HEK293 (cell line): ENCODE data around the gene SPDYC.
A peak's percentile ranks its signal among the peaks of the same experiment; 100 is the strongest.

ENCODE experiments used
- CTCF ChIA-PET: fragments of 350-600 bp; formaldehyde crosslinking; extraction: SDS; loops from one replicate; lab custom pipeline; 2021; ENCODE audit warnings: antibody characterized with exemption; lab: Yijun Ruan, JAX
- POLR2A ChIA-PET: fragments of 300-600 bp; formaldehyde crosslinking; extraction: SDS; loops from one replicate; lab custom pipeline; 2020; ENCODE audit warnings: antibody characterized with exemption, inconsistent platforms; lab: Yijun Ruan, JAX
- H3K27ac ChIP-seq: fragments of 200-500 bp; sonication (Bioruptor generic); 2 replicates; pipeline ENCODE4 v1.5.1; 2014; ENCODE audit warnings: low read depth, low read length, control low read depth, inconsistent platforms; ENCODE audit errors: extremely low read depth
- H3K36me3 ChIP-seq, 2 experiments: fragments of 200-500 bp in 1 of 2; sonication (Bioruptor generic) in 1 of 2; 1 replicate in 1 of 2; 2 replicates in 1 of 2; pipeline ENCODE4 v1.5.1; 2014 to 2017; ENCODE audit warnings: inconsistent platforms in 2 of 2, low read length in 2 of 2; ENCODE audit not compliant: control insufficient read depth in 2 of 2, insufficient read depth in 1 of 2
- H3K4me1 ChIP-seq: fragments of 200-500 bp; sonication (Bioruptor generic); 2 replicates; pipeline ENCODE4 v1.5.1; 2014; ENCODE audit warnings: mild to moderate bottlenecking, low read length, inconsistent platforms; ENCODE audit not compliant: control insufficient read depth, insufficient read depth
- H3K4me3 ChIP-seq: 2 replicates; pipeline ENCODE4 v1.5.1; 2011; ENCODE audit warnings: low read depth, mild to moderate bottlenecking, control low read depth, low read length, moderate library complexity
- H3K9me3 ChIP-seq: fragments of 200-500 bp; sonication (Bioruptor generic); 2 replicates; pipeline ENCODE4 v1.5.1; 2014; ENCODE audit warnings: low read depth, low read length, inconsistent platforms; ENCODE audit not compliant: control insufficient read depth, insufficient read depth
- CTCF ChIP-seq: fragments of 450-650 bp; formaldehyde crosslinking; IDR thresholded peaks from 2 replicates; pipeline ENCODE4 v1.5.1; 2016; ENCODE audit warnings: missing biosample characterization, missing genetic modification characterization
- OVOL3 ChIP-seq: fragments of 450-650 bp; formaldehyde crosslinking; IDR thresholded peaks from 2 replicates; pipeline ENCODE4 v1.5.1; 2016; ENCODE audit warnings: missing biosample characterization, missing genetic modification characterization
- PBX3 ChIP-seq: sonication (generic); formaldehyde crosslinking; IDR thresholded peaks from 2 replicates; pipeline ENCODE4 v1.8.1; 2022; ENCODE audit warnings: mild to moderate bottlenecking, moderate library complexity, missing genetic modification reagents
- SCRT2 ChIP-seq: fragments of 450-650 bp; formaldehyde crosslinking; IDR thresholded peaks from 2 replicates; pipeline ENCODE4 v1.5.1; 2016; ENCODE audit warnings: missing biosample characterization, missing genetic modification characterization
- SETDB1 ChIP-seq: IDR thresholded peaks from one replicate; pipeline ENCODE4 v1.6.1; 2017; ENCODE audit warnings: mild to moderate bottlenecking, low read length, moderate library complexity, mixed read lengths; ENCODE audit not compliant: insufficient read length
- SP2 ChIP-seq: fragments of 450-650 bp; formaldehyde crosslinking; IDR thresholded peaks from 2 replicates; pipeline ENCODE4 v1.5.1; 2016; ENCODE audit warnings: missing biosample characterization, missing genetic modification characterization
- ZEB2 ChIP-seq: fragments of 450-650 bp; formaldehyde crosslinking; IDR thresholded peaks from 2 replicates; pipeline ENCODE4 v1.5.1; 2016; ENCODE audit warnings: missing biosample characterization, missing genetic modification characterization
- ZNF112 ChIP-seq: fragments of 450-650 bp; formaldehyde crosslinking; IDR thresholded peaks from 2 replicates; pipeline ENCODE4 v1.5.0; 2017; ENCODE audit warnings: missing biosample characterization, missing genetic modification characterization
- ZNF138 ChIP-seq: fragments of 450-650 bp; formaldehyde crosslinking; IDR thresholded peaks from 2 replicates; pipeline ENCODE4 v1.5.1; 2016; ENCODE audit warnings: missing biosample characterization, missing genetic modification characterization, borderline replicate concordance
- ZNF18 ChIP-seq: fragments of 450-650 bp; formaldehyde crosslinking; IDR thresholded peaks from 2 replicates; pipeline ENCODE4 v1.5.1; 2016; ENCODE audit warnings: missing biosample characterization, missing genetic modification characterization
- ZNF239 ChIP-seq: fragments of 450-650 bp; formaldehyde crosslinking; IDR thresholded peaks from 2 replicates; pipeline ENCODE4 v1.5.1; 2016; ENCODE audit warnings: missing biosample characterization, missing genetic modification characterization
- ZNF280C ChIP-seq: fragments of 450-650 bp; formaldehyde crosslinking; IDR thresholded peaks from 2 replicates; pipeline ENCODE4 v1.5.1; 2016; ENCODE audit warnings: missing biosample characterization, missing genetic modification characterization
- ZNF426 ChIP-seq: fragments of 450-650 bp; formaldehyde crosslinking; IDR thresholded peaks from 2 replicates; pipeline ENCODE4 v1.5.1; 2017; ENCODE audit warnings: missing biosample characterization, missing genetic modification characterization, mild to moderate bottlenecking, inconsistent platforms, moderate library complexity
- ZNF510 ChIP-seq: fragments of 450-650 bp; formaldehyde crosslinking; IDR thresholded peaks from 2 replicates; pipeline ENCODE4 v1.5.1; 2018; ENCODE audit warnings: mild to moderate bottlenecking, missing genetic modification characterization, missing biosample characterization; ENCODE audit not compliant: insufficient replicate concordance
- ZNF513 ChIP-seq: fragments of 450-650 bp; IDR thresholded peaks from 2 replicates; pipeline ENCODE4 v1.5.1; 2018; ENCODE audit warnings: missing biosample characterization, missing genetic modification characterization
- ZNF518A ChIP-seq: fragments of 450-650 bp; formaldehyde crosslinking; conservative IDR thresholded peaks from 2 replicates; pipeline ENCODE4 v1.5.1; 2016; ENCODE audit warnings: low read depth, missing biosample characterization, missing genetic modification characterization
- ZNF777 ChIP-seq: fragments of 450-650 bp; formaldehyde crosslinking; IDR thresholded peaks from 2 replicates; pipeline ENCODE4 v1.5.1; 2017; ENCODE audit warnings: missing biosample characterization, missing genetic modification characterization, borderline replicate concordance

SPDYC gene

GRCh38 chr11:65129649-65130441 is 40.2 kb upstream of the SPDYC start:
- H3K4me1 ChIP-seq = no peaks in the 10 kb centered on the region; the same call in 1 of the 2 replicates
- no peak overlapping the region for H3K4me3 ChIP-seq
- CTCF ChIA-PET = interaction anchor here (0.7 kb wide), 1 partner anchor 19 kb away, joined by 5 read pairs; no protein-coding TSS in a partner anchor
- H3K36me3 ChIP-seq = peaks cover 0 to 82% of the 10 kb centered on the region in 2 experiments; a peak in 1 of 3 replicates
- H3K27ac ChIP-seq = no peak overlapping the region
- TF ChIP-seq CTCF (peak; percentile 20; the same call in 1 of the 2 replicates), ZEB2 (tag by site-specific recombination) (no peak), SP2 (tag by site-specific recombination) (0 out of 2 replicates have a peak, but pooled peaks have one; percentile 4)
- no peaks in the 10 kb centered on the region for H3K9me3 ChIP-seq
- POLR2A ChIA-PET = interaction anchor here (2.0 to 2.5 kb wide), 2 partner anchors 8 to 52 kb away, joined by 7 to 24 read pairs; partner anchors contain the start of genes CAPN1, FAU and MRPL49

- Histone ChIP-seq H3K9me3 (no peaks in the 10 kb centered on the region), H3K36me3 (peaks cover 0 to 72% of the 10 kb centered on the region in 2 experiments; a peak in 1 of 3 replicates), H3K27ac (no peak overlapping the region), H3K4me1 (no peaks in the 10 kb centered on the region; the same call in 1 of the 2 replicates), H3K4me3 (no peak overlapping the region)
- POLR2A ChIA-PET = interaction anchor here (0.8 to 2.5 kb wide), 2 partner anchors 9 to 131 kb away, joined by 3 to 24 read pairs; partner anchors contain the start of genes FAU, MRPL49 and POLA2
- CTCF ChIA-PET = interaction anchor here (1.0 kb wide), 1 partner anchor 9 kb away, joined by 3 read pairs; the partner anchor contains the start of genes FAU and MRPL49
- TF ChIP-seq ZNF510 (tag by site-specific recombination) = no peak
- no peak for TF ChIP-seq ZNF239 (tag by site-specific recombination)
- TF ChIP-seq ZNF426 (tag by site-specific recombination) = no peak
- no peak for TF ChIP-seq ZNF112
- no peak for TF ChIP-seq PBX3 (CRISPR knock-in tag)
- no peak for TF ChIP-seq SCRT2
- TF ChIP-seq ZNF518A (tag by site-specific recombination) = no peak
- TF ChIP-seq ZNF18 (tag by site-specific recombination) = no peak
- TF ChIP-seq ZNF138 (tag by site-specific recombination) = no peak
- no peak for TF ChIP-seq OVOL3 (tag by site-specific recombination)
- no peak for TF ChIP-seq SETDB1
- TF ChIP-seq ZNF513 (tag by site-specific recombination) = no peak
- TF ChIP-seq ZNF777 = no peak
- no peak for TF ChIP-seq ZNF280C (tag by site-specific recombination)
Measured at GRCh38 chr11:65130631-65131416, 39.2 kb upstream of the SPDYC start.
